Natural killer cell (primary cell): Measurements from ENCODE around the gene SKAP2. TPM values are rescaled to one million over a fixed set of nuclear protein-coding genes. Genes with fewer than 3 reads are reported as not detected.

Source experiments
- ATAC-seq, 3 donors: fragments of 150-1000 bp in 2 of 3; fragments of 200-7000 bp in 1 of 3; cut with Tn5 transposase; 1 replicate in 1 of 3; 2 replicates in 2 of 3; pipeline ENCODE4 v1.10.0; 2021; ENCODE audit warnings: mild to moderate bottlenecking in 2 of 3, moderate library complexity in 2 of 3
- DNase-seq, 2 donors: peaks; one replicate each; pipeline versions ENCODE4 v3.0.0 to v3.0.0-alpha.2; 2013 to 2021; ENCODE audit warnings: mixed read lengths in 1 of 2
- H3K27ac ChIP-seq: one replicate; pipeline ENCODE4 v1.5.1; 2013; ENCODE audit warnings: mild to moderate bottlenecking, low read length
- H3K27me3 ChIP-seq: one replicate; pipeline ENCODE4 v1.6.1; 2013; ENCODE audit warnings: low read length; ENCODE audit not compliant: control insufficient read depth, insufficient read depth
- H3K36me3 ChIP-seq: one replicate; pipeline ENCODE4 v1.6.1; 2013; ENCODE audit warnings: low read length; ENCODE audit not compliant: control insufficient read depth, insufficient read depth
- H3K4me1 ChIP-seq: one replicate; pipeline ENCODE4 v1.6.1; 2013; ENCODE audit warnings: low read length; ENCODE audit not compliant: control insufficient read depth, insufficient read depth
- H3K4me3 ChIP-seq: one replicate; pipeline ENCODE4 v1.5.1; 2013; ENCODE audit warnings: low read length
- H3K9me3 ChIP-seq: one replicate; pipeline ENCODE4 v1.6.1; 2013; ENCODE audit warnings: low read length; ENCODE audit not compliant: control insufficient read depth, insufficient read depth
- H3K27ac Mint-ChIP-seq, 2 donors: one replicate each; pipeline ENCODE4 v1.8.0; 2022; ENCODE audit warnings: mild to moderate bottlenecking in 2 of 2, mixed read lengths in 2 of 2, moderate library complexity in 1 of 2
- H3K27me3 Mint-ChIP-seq, 2 donors: one replicate each; pipeline ENCODE4 v1.8.0; 2022; ENCODE audit warnings: low read depth in 2 of 2, mixed read lengths in 2 of 2
- H3K36me3 Mint-ChIP-seq: one replicate; pipeline ENCODE4 v1.8.0; 2022; ENCODE audit warnings: mixed read lengths
- H3K4me1 Mint-ChIP-seq, 2 donors: one replicate each; pipeline ENCODE4 v1.8.0; 2022; ENCODE audit warnings: mixed read lengths in 2 of 2
- H3K4me3 Mint-ChIP-seq: one replicate; pipeline ENCODE4 v1.8.0; 2022; ENCODE audit warnings: mild to moderate bottlenecking, moderate library complexity, mixed read lengths
- H3K9me3 Mint-ChIP-seq, 2 donors: one replicate each; pipeline ENCODE4 v1.8.0; 2022; ENCODE audit warnings: mixed read lengths in 2 of 2
- WGBS: methylation state at CpG from one replicate; pipeline ENCODE4 v1.1.7; 2013; ENCODE audit warnings: missing lambda C conversion rate; ENCODE audit not compliant: insufficient coverage; 5-methylcytosine and 5-hydroxymethylcytosine counted together
- intact Hi-C: fragments of 100-400 bp; cut with micrococcal nuclease; formaldehyde crosslinking; loops from one replicate; pipeline ENCODE4 v1.14.2; 2022
- total RNA-seq, 4 donors: library from RNA; stranded (reverse); fragments of 120-200 nt in 1 of 4; gene quantifications; one replicate each; pipeline versions ENCODE4 v1.2.3 to v1.2.4, GENCODE V29; 2013 to 2022
- TF ChIP-seq, protein P1 (sequence below): fragments of 200-600 bp; IDR thresholded peaks from one replicate; pipeline ENCODE4 v1.8.0; 2022; ENCODE audit warnings: antibody characterized with exemption

Gene SKAP2
- total RNA-seq, 3 donors from 2014 or later (not counting 1 experiment from before 2014, with no cell fraction given), result 26.8 to 42.4 (median 35.1) TPM

DNA sequence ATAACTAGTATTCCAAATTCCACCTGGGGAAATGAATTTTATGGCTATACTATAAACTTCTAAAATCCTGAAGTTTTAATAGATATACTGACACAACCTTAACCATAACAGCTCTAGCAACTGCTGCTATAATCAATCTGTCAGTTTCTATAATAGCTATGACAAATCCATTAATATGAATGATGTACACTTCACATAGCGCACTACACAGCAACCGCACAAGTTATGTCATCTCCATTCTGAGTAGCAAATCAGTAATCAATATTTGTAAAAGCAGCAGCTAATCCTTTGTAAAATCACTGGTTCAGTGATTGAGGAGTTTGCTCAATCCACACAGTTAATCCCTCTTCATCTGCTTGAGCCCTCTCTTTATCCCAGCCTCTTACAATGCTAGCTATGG is 105.3 kb downstream of the SKAP2 start:
- Histone ChIP-seq H3K27me3 (no peaks in the 10 kb centered on the region), H3K4me1 (no peaks in the 10 kb centered on the region), H3K9me3 (no peaks in the 10 kb centered on the region), H3K27ac (no peak overlapping the region), H3K4me3 (no peak overlapping the region), H3K36me3 (no peaks in the 10 kb centered on the region)
- WGBS, result 100% methylated on average over 2 of the region's 2 CpGs
- no peak overlapping the region for H3K27ac Mint-ChIP-seq
- H3K36me3 Mint-ChIP-seq, result no peaks in the 10 kb centered on the region
- peaks cover 12 to 14% of the 10 kb centered on the region in 2 donors for H3K4me1 Mint-ChIP-seq
- H3K4me3 Mint-ChIP-seq, result no peak overlapping the region
- no peaks in the 10 kb centered on the region for H3K9me3 Mint-ChIP-seq
- intact Hi-C loops, result no loop called here
- TF ChIP-seq, protein P1, sequence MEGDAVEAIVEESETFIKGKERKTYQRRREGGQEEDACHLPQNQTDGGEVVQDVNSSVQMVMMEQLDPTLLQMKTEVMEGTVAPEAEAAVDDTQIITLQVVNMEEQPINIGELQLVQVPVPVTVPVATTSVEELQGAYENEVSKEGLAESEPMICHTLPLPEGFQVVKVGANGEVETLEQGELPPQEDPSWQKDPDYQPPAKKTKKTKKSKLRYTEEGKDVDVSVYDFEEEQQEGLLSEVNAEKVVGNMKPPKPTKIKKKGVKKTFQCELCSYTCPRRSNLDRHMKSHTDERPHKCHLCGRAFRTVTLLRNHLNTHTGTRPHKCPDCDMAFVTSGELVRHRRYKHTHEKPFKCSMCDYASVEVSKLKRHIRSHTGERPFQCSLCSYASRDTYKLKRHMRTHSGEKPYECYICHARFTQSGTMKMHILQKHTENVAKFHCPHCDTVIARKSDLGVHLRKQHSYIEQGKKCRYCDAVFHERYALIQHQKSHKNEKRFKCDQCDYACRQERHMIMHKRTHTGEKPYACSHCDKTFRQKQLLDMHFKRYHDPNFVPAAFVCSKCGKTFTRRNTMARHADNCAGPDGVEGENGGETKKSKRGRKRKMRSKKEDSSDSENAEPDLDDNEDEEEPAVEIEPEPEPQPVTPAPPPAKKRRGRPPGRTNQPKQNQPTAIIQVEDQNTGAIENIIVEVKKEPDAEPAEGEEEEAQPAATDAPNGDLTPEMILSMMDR, result no peak
- no peak for ATAC-seq
- no peaks in the 10 kb centered on the region for H3K27me3 Mint-ChIP-seq
- DNase-seq, result no peak

DNA sequence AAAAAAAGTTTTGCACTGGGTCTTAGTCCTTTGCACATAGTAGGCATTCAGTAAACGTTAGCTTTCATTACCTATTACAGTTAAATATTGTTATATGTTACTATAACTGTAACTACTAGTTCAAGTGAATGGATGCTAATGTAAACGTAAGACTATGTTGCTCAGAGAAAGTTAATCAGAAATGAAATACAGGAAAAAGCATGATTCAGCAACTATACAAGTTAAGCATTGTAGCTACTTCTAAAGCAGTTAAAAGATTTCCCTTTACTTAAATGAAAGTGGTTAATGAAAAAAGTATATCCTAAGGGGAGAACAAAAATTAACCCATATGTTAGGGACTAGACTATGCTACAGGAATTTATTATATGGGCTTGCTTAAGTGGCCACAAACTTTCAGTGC is 121.2 kb downstream of the SKAP2 start:
- Histone ChIP-seq H3K27ac (no peak overlapping the region), H3K27me3 (no peaks in the 10 kb centered on the region), H3K4me3 (no peak overlapping the region), H3K9me3 (no peaks in the 10 kb centered on the region), H3K4me1 (no peaks in the 10 kb centered on the region), H3K36me3 (peaks cover 9% of the 10 kb centered on the region)
- Mint-ChIP-seq H3K27me3 (no peaks in the 10 kb centered on the region), H3K9me3 (no peaks in the 10 kb centered on the region), H3K4me3 (no peak overlapping the region), H3K36me3 (no peaks in the 10 kb centered on the region), H3K27ac (no peak overlapping the region), H3K4me1 (peaks cover 6 to 12% of the 10 kb centered on the region in 2 donors)
- ATAC-seq (no peak), DNase-seq (no peak)
- intact Hi-C loops, result no loop called here
- no CpG with 5 or more reads among the region's 2 CpGs for WGBS
- TF ChIP-seq, protein P1, result no peak

DNA sequence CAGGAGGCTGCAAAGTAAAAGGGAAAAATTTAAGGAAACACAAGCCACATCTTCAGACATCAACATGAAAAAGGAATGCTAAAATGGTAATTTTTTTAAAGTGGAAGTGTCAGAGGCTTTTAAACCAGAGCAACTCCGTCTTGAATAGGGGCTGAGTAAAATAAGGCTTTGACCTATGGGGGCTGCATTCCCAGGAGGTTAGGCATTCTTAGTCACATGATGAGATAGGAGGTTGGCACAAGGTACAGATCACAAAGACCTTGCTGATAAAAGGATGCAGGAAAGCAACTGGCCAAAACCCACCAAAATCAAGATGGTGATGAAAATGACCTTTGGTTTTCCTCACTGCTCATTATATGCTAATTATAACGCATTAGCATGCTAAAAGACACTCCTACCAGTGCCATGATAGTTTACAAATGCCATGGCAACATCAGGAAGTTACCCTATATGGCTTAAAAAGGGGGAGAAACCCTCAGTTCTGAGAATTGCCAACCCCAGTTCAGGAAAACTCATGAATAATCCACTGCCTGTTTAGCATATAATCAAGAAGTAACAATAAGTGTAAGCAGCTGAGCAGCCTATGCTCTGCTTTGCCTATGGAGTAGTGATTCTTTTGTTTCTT is 128.3 kb downstream of the SKAP2 start:
- Mint-ChIP-seq H3K36me3 (peaks cover 7% of the 10 kb centered on the region), H3K4me3 (no peak overlapping the region), H3K9me3 (no peaks in the 10 kb centered on the region), H3K27ac (no peak overlapping the region), H3K4me1 (peaks cover 0 to 8% of the 10 kb centered on the region in 2 donors), H3K27me3 (no peaks in the 10 kb centered on the region)
- intact Hi-C loops, result no loop called here
- H3K27me3 ChIP-seq, result no peaks in the 10 kb centered on the region
- TF ChIP-seq, protein P1, result no peak
- ATAC-seq (no peak), DNase-seq (no peak)
- H3K36me3 ChIP-seq, result peaks cover 17% of the 10 kb centered on the region
- H3K4me3 ChIP-seq, result no peak overlapping the region
- H3K27ac ChIP-seq, result no peak overlapping the region
- no peaks in the 10 kb centered on the region for H3K9me3 ChIP-seq
- 100% methylated on average over 2 of the region's 2 CpGs for WGBS
- H3K4me1 ChIP-seq, result no peaks in the 10 kb centered on the region
